K562 (cell line): ENCODE measurements around the gene SECISBP2.

Experiments
- ARID4B ChIP-seq: sonication (generic); formaldehyde crosslinking; IDR thresholded peaks from 2 replicates; pipeline ENCODE4 v1.8.0; 2022; ENCODE audit warnings: mild to moderate bottlenecking, missing genetic modification reagents
- CC2D1A ChIP-seq: fragments of 450-650 bp; IDR thresholded peaks from 2 replicates; pipeline ENCODE4 v1.6.1; 2017; ENCODE audit warnings: mild to moderate bottlenecking
- CREB1 ChIP-seq, 2 experiments: sonication (generic) in 1 of 2; formaldehyde crosslinking in 1 of 2; IDR thresholded peaks; 2 replicates each; pipeline versions ENCODE4 v1.6.1 to v1.8.0; 2012 to 2022; ENCODE audit warnings: inconsistent platforms in 1 of 2, mild to moderate bottlenecking in 1 of 2, missing genetic modification reagents in 1 of 2, moderate library complexity in 1 of 2
- KAT7 ChIP-seq: sonication (generic); formaldehyde crosslinking; IDR thresholded peaks from 2 replicates; pipeline ENCODE4 v1.8.0; 2022; ENCODE audit warnings: missing genetic modification reagents, mild to moderate bottlenecking, borderline replicate concordance
- MAX ChIP-seq: sonication (generic); formaldehyde crosslinking; IDR thresholded peaks from 2 replicates; pipeline ENCODE4 v1.9.0; 2022; ENCODE audit warnings: mild to moderate bottlenecking, missing genetic modification reagents
- SNIP1 ChIP-seq: fragments of 450-650 bp; IDR thresholded peaks from 2 replicates; pipeline ENCODE4 v1.7.1; 2017; ENCODE audit warnings: low read depth, mild to moderate bottlenecking

GRCh38 chr9:89367726-89368437 is 49.6 kb downstream of the SECISBP2 start:
- TF ChIP-seq CREB1 (IDR thresholded peaks at IDR 0.05) (no peak), CREB1 (CRISPR knock-in tag; IDR thresholded peaks at IDR 0.05) (no peak), SNIP1 (no peak), KAT7 (CRISPR knock-in tag) (no peak), CC2D1A (no peak), ARID4B (CRISPR knock-in tag) (no peak), MAX (CRISPR knock-in tag) (no peak)
